ENCODE results near the gene RASGRP1.

DNA sequence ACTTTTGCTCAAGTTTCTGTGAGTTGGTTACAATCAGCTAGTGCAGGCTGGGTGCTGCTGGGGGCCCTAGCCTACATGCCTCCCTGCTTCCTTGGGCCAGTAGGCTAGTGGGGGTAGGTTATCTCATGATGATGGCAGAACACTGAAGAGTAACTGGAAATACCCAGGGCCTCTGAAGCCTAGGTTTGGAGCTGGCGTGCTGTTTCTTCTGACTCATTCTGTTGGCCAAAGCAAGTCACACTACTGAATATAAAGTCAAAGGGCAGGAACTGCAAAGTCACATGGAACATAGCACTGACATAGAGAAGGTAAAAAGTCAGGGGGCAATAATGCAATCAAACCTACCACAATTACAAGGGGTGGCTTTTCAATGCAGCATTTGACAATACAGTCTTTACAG lies 34.5 kb downstream of the RASGRP1 start:
- TF ChIP-seq, protein P1, sequence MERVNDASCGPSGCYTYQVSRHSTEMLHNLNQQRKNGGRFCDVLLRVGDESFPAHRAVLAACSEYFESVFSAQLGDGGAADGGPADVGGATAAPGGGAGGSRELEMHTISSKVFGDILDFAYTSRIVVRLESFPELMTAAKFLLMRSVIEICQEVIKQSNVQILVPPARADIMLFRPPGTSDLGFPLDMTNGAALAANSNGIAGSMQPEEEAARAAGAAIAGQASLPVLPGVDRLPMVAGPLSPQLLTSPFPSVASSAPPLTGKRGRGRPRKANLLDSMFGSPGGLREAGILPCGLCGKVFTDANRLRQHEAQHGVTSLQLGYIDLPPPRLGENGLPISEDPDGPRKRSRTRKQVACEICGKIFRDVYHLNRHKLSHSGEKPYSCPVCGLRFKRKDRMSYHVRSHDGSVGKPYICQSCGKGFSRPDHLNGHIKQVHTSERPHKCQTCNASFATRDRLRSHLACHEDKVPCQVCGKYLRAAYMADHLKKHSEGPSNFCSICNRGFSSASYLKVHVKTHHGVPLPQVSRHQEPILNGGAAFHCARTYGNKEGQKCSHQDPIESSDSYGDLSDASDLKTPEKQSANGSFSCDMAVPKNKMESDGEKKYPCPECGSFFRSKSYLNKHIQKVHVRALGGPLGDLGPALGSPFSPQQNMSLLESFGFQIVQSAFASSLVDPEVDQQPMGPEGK (CRISPR knock-in tag; IDR thresholded peaks at IDR 0.05; ENCODE audit: borderline replicate concordance): no peak
- TF ChIP-seq TOX (CRISPR knock-in tag; IDR thresholded peaks at IDR 0.05; ENCODE audit: borderline replicate concordance): no peak
- TF ChIP-seq BACH2 (CRISPR knock-in tag; IDR thresholded peaks at IDR 0.05; ENCODE audit: borderline replicate concordance): no peak
- no peak for TF ChIP-seq ZNF565 (CRISPR knock-in tag; conservative IDR thresholded peaks at IDR 0.05; ENCODE audit: low read depth)
- no peak for TF ChIP-seq ZNF8 (CRISPR knock-in tag; IDR thresholded peaks at IDR 0.05)
- no peak for TF ChIP-seq TCF4 (CRISPR knock-in tag; IDR thresholded peaks at IDR 0.05; ENCODE audit: borderline replicate concordance)
- no peak for TF ChIP-seq OSR1 (CRISPR knock-in tag; IDR thresholded peaks at IDR 0.05)
- TF ChIP-seq GLIS3 (CRISPR knock-in tag; IDR thresholded peaks at IDR 0.05): no peak

All from SK-N-SH treated with all-trans-retinoic acid at 6 μM for 48 hours (cell line).